HG03060 (cell line): Measurements from ENCODE around the gene IGFBPL1.

Experiments used
- ATAC-seq: cut with Tn5 transposase; IDR thresholded peaks from one replicate; pipeline ENCODE4 v1.9.1; 2021; ENCODE audit warnings: low read depth, moderate number of reproducible peaks; ENCODE audit not compliant: unreplicated experiment

IGFBPL1 gene

DNA sequence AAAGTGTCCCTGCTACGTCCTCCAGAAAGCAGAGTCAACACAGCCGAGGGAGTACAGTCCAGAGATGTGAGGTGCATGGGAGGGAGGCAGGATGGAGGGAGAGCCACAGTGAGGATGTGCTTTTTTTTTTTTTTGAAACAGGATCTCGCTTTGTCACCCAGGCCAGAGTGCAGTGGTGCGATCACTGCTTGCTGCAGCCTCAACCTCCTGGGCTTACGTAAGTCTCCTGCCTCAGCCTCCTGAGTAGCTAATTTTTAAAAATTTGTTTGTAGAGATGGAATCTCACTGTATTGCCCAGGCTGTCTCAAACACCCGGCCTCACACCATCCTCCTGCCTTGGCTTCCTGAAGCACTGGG is 65.0 kb downstream of the IGFBPL1 start:
- no peak for ATAC-seq

DNA sequence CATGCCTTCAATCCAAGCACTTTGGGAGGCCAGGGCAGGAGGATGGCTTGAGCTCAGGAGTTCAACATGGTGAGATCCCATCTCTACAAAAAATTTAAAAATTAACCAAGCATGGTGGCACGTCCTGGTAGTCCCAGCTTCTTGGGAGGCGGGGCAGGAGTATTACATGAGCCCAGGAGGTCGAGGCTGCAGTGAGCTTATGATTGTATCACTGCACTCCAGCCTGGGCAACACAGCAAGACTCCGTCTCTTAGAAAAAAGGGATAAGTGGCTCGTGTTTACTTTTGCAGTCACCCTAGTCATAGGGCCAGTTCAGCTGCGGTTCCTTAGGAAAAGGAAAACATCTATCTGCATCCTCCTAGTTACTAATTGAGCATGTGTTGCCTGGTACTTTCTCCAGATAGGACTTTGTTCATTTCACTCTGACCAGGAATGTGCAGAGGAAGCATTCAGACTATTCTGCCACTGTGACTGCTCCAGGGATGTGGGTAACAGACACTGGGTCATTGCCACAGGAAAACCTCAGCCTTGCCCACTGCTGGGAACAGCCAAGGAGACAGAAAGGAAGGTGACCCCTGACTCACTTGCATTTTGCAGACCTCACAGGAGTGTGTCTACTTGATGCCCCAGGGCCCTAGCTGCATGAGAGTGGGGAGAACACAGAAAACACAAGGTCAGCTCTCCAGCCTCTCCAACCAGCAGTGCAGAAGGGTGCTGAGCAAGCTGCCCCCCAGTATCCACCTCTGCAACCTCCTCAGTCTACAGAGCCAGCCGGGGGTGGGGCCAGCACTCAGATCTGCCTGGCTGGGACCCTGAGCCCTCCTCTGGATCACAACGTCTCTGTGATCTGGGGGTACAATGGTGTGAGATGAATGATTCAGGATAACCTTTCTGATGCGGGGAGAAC is 65.6 kb downstream of the IGFBPL1 start:
- ATAC-seq, result no peak

GRCh38 chr9:38357350-38358114 is 66.7 kb downstream of the IGFBPL1 start:
- ATAC-seq, result no peak

- no peak for ATAC-seq
These were observed 67.4 kb downstream of the IGFBPL1 start for GRCh38 chr9:38356851-38357250.
